Coronary artery (tissue), 2 donors: ENCODE measurements around the gene LIX1L.

ENCODE experiments used
- DNase-seq: peaks from one replicate; pipeline ENCODE4 v3.0.0-alpha.2; 2017; ENCODE audit warnings: low spot score
- H3K27ac ChIP-seq, 2 donors: fragments of 200-600 bp; sonication (generic); one replicate each; pipeline ENCODE4 v1.5.1; 2016 to 2019
- H3K4me3 ChIP-seq: fragments of 200-600 bp; sonication (generic); 2 replicates; pipeline ENCODE4 v1.5.1; 2016; ENCODE audit warnings: mild to moderate bottlenecking, moderate library complexity
- CTCF ChIP-seq: fragments of 200-600 bp; sonication (generic); IDR thresholded peaks from one replicate; pipeline ENCODE4 v1.5.1; 2019; ENCODE audit warnings: antibody characterized with exemption

The LIX1L gene

GRCh38 chr1:145961425-145962156 lies 3.8 kb upstream of the LIX1L start:
- H3K4me3 ChIP-seq = peak overlapping the region; percentile 77
- H3K27ac ChIP-seq = peak overlapping the region; percentile 83 to 93
- DNase-seq = no peak
- no peak for TF ChIP-seq CTCF

GRCh38 chr1:145961109-145961424 lies 3.2 kb upstream of the LIX1L start:
- DNase-seq = no peak

GRCh38 chr1:145960468-145961108 lies 2.8 kb upstream of the LIX1L start:
- peak; percentile 91 for DNase-seq
- peak overlapping the region; percentile 83 to 93 for H3K27ac ChIP-seq
- H3K4me3 ChIP-seq = peak overlapping the region; percentile 77
- no peak for TF ChIP-seq CTCF

More at GRCh38 chr1:145961109-145961424, 3.2 kb upstream of the LIX1L start:
- TF ChIP-seq CTCF = no peak
- Histone ChIP-seq H3K27ac (peak overlapping the region; percentile 83 to 93), H3K4me3 (peak overlapping the region; percentile 77)

GRCh38 chr1:145959957-145960467 lies 2.2 kb upstream of the LIX1L start:
- H3K4me3 ChIP-seq = peak overlapping the region; percentile 77
- no peak for DNase-seq

GRCh38 chr1:145959333-145959732 lies 1.5 kb upstream of the LIX1L start:
- TF ChIP-seq CTCF = no peak
- Histone ChIP-seq H3K27ac (peak overlapping the region in 1 of 2 donors; percentile 93), H3K4me3 (no peak overlapping the region)
- DNase-seq = no peak

More at GRCh38 chr1:145959957-145960467, 2.2 kb upstream of the LIX1L start:
- H3K27ac ChIP-seq = peak overlapping the region; percentile 83 to 93
- no peak for TF ChIP-seq CTCF

GRCh38 chr1:145958734-145959133 lies 917 bp upstream of the LIX1L start:
- no peak for TF ChIP-seq CTCF
- DNase-seq = no peak
- Histone ChIP-seq H3K4me3 (no peak overlapping the region), H3K27ac (peak overlapping the region; percentile 26 to 99)
